GM19397 (cell line): ENCODE results near the gene GIT1.

Source experiments
- ATAC-seq: cut with Tn5 transposase; IDR thresholded peaks from one replicate; pipeline ENCODE4 v1.9.1; 2021; ENCODE audit warnings: mild to moderate bottlenecking, moderate library complexity; ENCODE audit not compliant: unreplicated experiment

The GIT1 gene

GRCh38 chr17:29579866-29580771 lies 9.3 kb downstream of the GIT1 start:
- peak; percentile 65 for ATAC-seq

GRCh38 chr17:29578626-29579485 lies 10.6 kb downstream of the GIT1 start:
- no peak for ATAC-seq

- no peak for ATAC-seq
These were observed 11.8 kb downstream of the GIT1 start for GRCh38 chr17:29577385-29578211.

- no peak for ATAC-seq
These were observed 12.5 kb downstream of the GIT1 start for GRCh38 chr17:29577001-29577370.

- no peak for ATAC-seq
These were observed 13.0 kb downstream of the GIT1 start for GRCh38 chr17:29576214-29577000.

- no peak for ATAC-seq
These were observed 13.8 kb downstream of the GIT1 start for GRCh38 chr17:29575511-29576213.

GRCh38 chr17:29574732-29575510 lies 14.5 kb downstream of the GIT1 start:
- ATAC-seq: no peak

- no peak for ATAC-seq
These were observed 15.3 kb downstream of the GIT1 start for GRCh38 chr17:29573871-29574731.

- no peak for ATAC-seq
These were observed 15.9 kb downstream of the GIT1 start for GRCh38 chr17:29573558-29573869.

- no peak for ATAC-seq
These were observed 16.5 kb downstream of the GIT1 start for GRCh38 chr17:29572691-29573557.

GRCh38 chr17:29571883-29572681 lies 17.4 kb downstream of the GIT1 start:
- ATAC-seq: no peak

GRCh38 chr17:29571486-29571882 lies 18.0 kb downstream of the GIT1 start:
- ATAC-seq: no peak

- ATAC-seq: no peak
These were observed 18.9 kb downstream of the GIT1 start for GRCh38 chr17:29570521-29570920.

GRCh38 chr17:29569245-29569950 lies 20.1 kb downstream of the GIT1 start:
- no peak for ATAC-seq

GRCh38 chr17:29568331-29569244 lies 20.9 kb downstream of the GIT1 start, which contains the start of gene TP53I13:
TP53I13 (plus strand) TSS chr17:29568701; CDS start chr17:29568759, 58 bp downstream.
- ATAC-seq: peak; percentile 49
